Smooth muscle cell (in vitro differentiated cells): ENCODE measurements around the gene RPUSD3. TPM values are rescaled to one million over a fixed set of nuclear protein-coding genes. Genes with fewer than 3 reads are reported as not detected.
A peak's percentile ranks its signal among the peaks of the same experiment; 100 is the strongest.

Experiments used
- DNase-seq: peaks from one replicate; lab custom pipeline; 2025; ENCODE audit not compliant: unreplicated experiment; lab: John Stamatoyannopoulos, UW
- H2AFZ ChIP-seq: fragments of 200-600 bp; sonication (generic); 2 replicates; pipeline ENCODE4 v1.6.0; 2016; ENCODE audit warnings: antibody characterized with exemption, low read depth, mild to moderate bottlenecking
- H3F3A ChIP-seq: fragments of 200-600 bp; sonication (generic); 2 replicates; pipeline ENCODE4 v1.6.0; 2017; ENCODE audit warnings: antibody characterized with exemption, low read depth
- H3K27ac ChIP-seq: fragments of 200-600 bp; sonication (generic); 2 replicates; pipeline ENCODE4 v1.5.1; 2016; ENCODE audit warnings: low read depth, mild to moderate bottlenecking
- H3K27me3 ChIP-seq: fragments of 200-600 bp; sonication (generic); 2 replicates; pipeline ENCODE4 v1.6.1; 2016; ENCODE audit warnings: low read depth, mild to moderate bottlenecking
- H3K36me3 ChIP-seq: fragments of 200-600 bp; sonication (generic); 2 replicates; pipeline ENCODE4 v1.5.1; 2016; ENCODE audit warnings: low read depth
- H3K4me1 ChIP-seq: fragments of 200-600 bp; sonication (generic); 2 replicates; pipeline ENCODE4 v1.5.1; 2016; ENCODE audit warnings: low read depth
- H3K4me2 ChIP-seq: fragments of 200-600 bp; sonication (generic); 2 replicates; pipeline ENCODE4 v1.6.0; 2016; ENCODE audit warnings: mild to moderate bottlenecking
- H3K4me3 ChIP-seq: fragments of 200-600 bp; sonication (generic); 2 replicates; pipeline ENCODE4 v1.5.1; 2016; ENCODE audit warnings: mild to moderate bottlenecking
- H3K79me2 ChIP-seq: fragments of 200-600 bp; sonication (generic); 2 replicates; pipeline ENCODE4 v1.6.0; 2016; ENCODE audit warnings: low read depth, mild to moderate bottlenecking
- H3K9ac ChIP-seq: fragments of 200-600 bp; sonication (generic); 2 replicates; pipeline ENCODE4 v1.6.0; 2016; ENCODE audit warnings: low read depth
- H3K9me3 ChIP-seq: fragments of 200-600 bp; sonication (generic); replicated peaks from 2 replicates; pipeline ENCODE4 v1.5.1; 2016; ENCODE audit warnings: low read depth
- H4K20me1 ChIP-seq: fragments of 200-600 bp; sonication (generic); 2 replicates; pipeline ENCODE4 v1.6.0; 2016; ENCODE audit warnings: low read depth
- CTCF ChIP-seq: fragments of 200-600 bp; sonication (generic); IDR thresholded peaks from 2 replicates; pipeline ENCODE4 v1.5.1; 2017; ENCODE audit warnings: borderline replicate concordance, mild to moderate bottlenecking, antibody characterized with exemption; ENCODE audit not compliant: insufficient read depth, poor library complexity, severe bottlenecking
- WGBS: methylation state at CpG from one replicate; pipeline ENCODE4 v1.1.7; 2016; ENCODE audit warnings: low lambda C conversion rate; 5-methylcytosine and 5-hydroxymethylcytosine counted together
- polyA plus RNA-seq: library from polyadenylated mRNA; unstranded; fragments of >200 nt; fragmentation: Nextera tagmentation; extraction: Ambion mirVana; gene quantifications from 2 replicates; pipeline ENCODE4 v1.2.1, GENCODE V29; 2016
- total RNA-seq: library from RNA; depleted of rRNA; stranded (reverse); fragments of >200 nt; gene quantifications from 2 replicates; pipeline ENCODE4 v1.2.3, GENCODE V29; 2014

The RPUSD3 gene
- total and polyA plus RNA-seq, 2 experiments from 2014 or later = 62.8 to 84.6 TPM

GRCh38 chr3:9792405-9793160 lies 51.2 kb downstream of the RPUSD3 start, which contains the start of the genes ARPC4 and TADA3:
Gene ARPC4, plus strand, starts transcription at chr3:9793082. Its CDS starts 40 bp downstream, at chr3:9793122.
Gene TADA3, minus strand, starts transcription at chr3:9792473. Its CDS starts 1,007 bp downstream, at chr3:9791466.
- Histone ChIP-seq H3K36me3 (peaks cover 5% of the 10 kb centered on the region), H3K4me3 (peak within 1 kb of the TSS; percentile 86), H3K9me3 (no peaks in the 10 kb centered on the region), H3K79me2 (peaks cover 53% of the 10 kb centered on the region), H3F3A (peaks cover 7% of the 10 kb centered on the region), H3K4me2 (peak within 1 kb of the TSS; percentile 95), H3K27ac (peak within 1 kb of the TSS; percentile 96), H3K27me3 (no peaks in the 10 kb centered on the region), H3K9ac (peak within 1 kb of the TSS; percentile 97), H4K20me1 (peaks cover 28% of the 10 kb centered on the region), H3K4me1 (peaks cover 10% of the 10 kb centered on the region), H2AFZ (no peak within 1 kb of the TSS)
- DNase-seq = peak; percentile 91
- WGBS = under 1% methylated on average over 63 of the region's 65 CpGs
- no peak for TF ChIP-seq CTCF

- H3K79me2 ChIP-seq = peaks cover 46% of the 10 kb centered on the region
- H3K4me1 ChIP-seq = peaks cover 10% of the 10 kb centered on the region
- 22% methylated on average over 13 of the region's 14 CpGs for WGBS
- no peak overlapping the region for H2AFZ ChIP-seq
- H3K9ac ChIP-seq = peak overlapping the region; percentile 97
- peaks cover 3% of the 10 kb centered on the region for H3K36me3 ChIP-seq
- no peaks in the 10 kb centered on the region for H3K27me3 ChIP-seq
- H3K27ac ChIP-seq = peak overlapping the region; percentile 96
- peak overlapping the region; percentile 95 for H3K4me2 ChIP-seq
- H3K9me3 ChIP-seq = no peaks in the 10 kb centered on the region
- peaks cover 7% of the 10 kb centered on the region for H3F3A ChIP-seq
- peak overlapping the region; percentile 86 for H3K4me3 ChIP-seq
- no peak for DNase-seq
- TF ChIP-seq CTCF = no peak
- peaks cover 21% of the 10 kb centered on the region for H4K20me1 ChIP-seq
Measured at GRCh38 chr3:9791790-9792404, 51.9 kb downstream of the RPUSD3 start.

GRCh38 chr3:9791127-9791526 lies 52.7 kb downstream of the RPUSD3 start:
- Histone ChIP-seq H3K9ac (no peak overlapping the region), H3K36me3 (peaks cover 3% of the 10 kb centered on the region), H3F3A (peaks cover 7% of the 10 kb centered on the region), H3K4me1 (peaks cover 10% of the 10 kb centered on the region), H2AFZ (no peak overlapping the region), H4K20me1 (peaks cover 16% of the 10 kb centered on the region), H3K27me3 (no peaks in the 10 kb centered on the region), H3K79me2 (peaks cover 38% of the 10 kb centered on the region), H3K4me3 (no peak overlapping the region), H3K9me3 (no peaks in the 10 kb centered on the region), H3K27ac (no peak overlapping the region), H3K4me2 (no peak overlapping the region)
- 98% methylated on average over 11 of the region's 11 CpGs for WGBS
- DNase-seq = no peak
- no peak for TF ChIP-seq CTCF

Other genes starting within 250 kb of the RPUSD3 start
- 13.6 and 14.0 TPM in 2 replicates for gene MTMR14, start 194.5 kb downstream of the RPUSD3 start, total RNA-seq
- 21.5 and 24.3 TPM in 2 replicates for gene MTMR14, start 194.5 kb downstream of the RPUSD3 start, polyA plus RNA-seq
- gene CPNE9, start 140.2 kb downstream of the RPUSD3 start, total RNA-seq = not detected in 2 replicates
- gene CPNE9, start 140.2 kb downstream of the RPUSD3 start, polyA plus RNA-seq = 0.44 TPM in 1 of 2 replicates, not detected in the other
- gene BRPF1, start 112.3 kb downstream of the RPUSD3 start, total RNA-seq = 11.5 and 13.9 TPM in 2 replicates
- 14.3 and 17.1 TPM in 2 replicates for gene BRPF1, start 112.3 kb downstream of the RPUSD3 start, polyA plus RNA-seq
- 13.4 and 16.0 TPM in 2 replicates for gene OGG1, start 94.1 kb downstream of the RPUSD3 start, total RNA-seq
- gene OGG1, start 94.1 kb downstream of the RPUSD3 start, polyA plus RNA-seq = 22.3 and 24.6 TPM in 2 replicates
- 3.9 and 6.4 TPM in 2 replicates for gene CAMK1, start 74.1 kb downstream of the RPUSD3 start, total RNA-seq
- gene CAMK1, start 74.1 kb downstream of the RPUSD3 start, polyA plus RNA-seq = 6.3 and 10.9 TPM in 2 replicates
- gene TADA3, start 51.5 kb downstream of the RPUSD3 start, total RNA-seq = 50.9 and 51.8 TPM in 2 replicates
- 72.5 and 79.6 TPM in 2 replicates for gene TADA3, start 51.5 kb downstream of the RPUSD3 start, polyA plus RNA-seq
- gene ARPC4, start 50.9 kb downstream of the RPUSD3 start, total RNA-seq = 93.9 and 143 TPM in 2 replicates
- 128 and 130 TPM in 2 replicates for gene ARPC4, start 50.9 kb downstream of the RPUSD3 start, polyA plus RNA-seq
- gene TTLL3, start 33.7 kb downstream of the RPUSD3 start, total RNA-seq = 16.4 and 29.5 TPM in 2 replicates
- gene TTLL3, start 33.7 kb downstream of the RPUSD3 start, polyA plus RNA-seq = 25.6 and 37.6 TPM in 2 replicates
- not detected in 2 replicates for gene CIDEC, start 36.2 kb upstream of the RPUSD3 start, total RNA-seq
- gene CIDEC, start 36.2 kb upstream of the RPUSD3 start, polyA plus RNA-seq = not detected in 2 replicates
- gene JAGN1, start 46.6 kb upstream of the RPUSD3 start, total RNA-seq = 32.3 and 36.8 TPM in 2 replicates
- 37.3 and 49.8 TPM in 2 replicates for gene JAGN1, start 46.6 kb upstream of the RPUSD3 start, polyA plus RNA-seq
- gene IL17RE, start 58.8 kb upstream of the RPUSD3 start, total RNA-seq = 2.6 and 4.9 TPM in 2 replicates
- 0.32 and 3.4 TPM in 2 replicates for gene IL17RE, start 58.8 kb upstream of the RPUSD3 start, polyA plus RNA-seq
- 27.0 and 37.3 TPM in 2 replicates for gene IL17RC, start 73.1 kb upstream of the RPUSD3 start, total RNA-seq
- 36.7 and 41.3 TPM in 2 replicates for gene IL17RC, start 73.1 kb upstream of the RPUSD3 start, polyA plus RNA-seq
- 25.8 and 26.4 TPM in 2 replicates for gene CRELD1, start 89.8 kb upstream of the RPUSD3 start, total RNA-seq
- 55.9 and 68.6 TPM in 2 replicates for gene CRELD1, start 89.8 kb upstream of the RPUSD3 start, polyA plus RNA-seq
- gene PRRT3, start 108.4 kb upstream of the RPUSD3 start, total RNA-seq = 0.85 and 1.3 TPM in 2 replicates
- gene PRRT3, start 108.4 kb upstream of the RPUSD3 start, polyA plus RNA-seq = 2.4 and 4.2 TPM in 2 replicates
- 111 and 122 TPM in 2 replicates for gene EMC3, start 142.8 kb upstream of the RPUSD3 start, total RNA-seq
- 100 and 114 TPM in 2 replicates for gene EMC3, start 142.8 kb upstream of the RPUSD3 start, polyA plus RNA-seq
- gene FANCD2, start 182.4 kb upstream of the RPUSD3 start, total RNA-seq = 5.6 and 7.6 TPM in 2 replicates
- 4.4 and 5.8 TPM in 2 replicates for gene FANCD2, start 182.4 kb upstream of the RPUSD3 start, polyA plus RNA-seq